AG20443 (cell line): ENCODE measurements around the gene RBMS3.
"Not testable (repeated sequence)": the region's sequence is repeated elsewhere in the genome, so short reads cannot be mapped to it uniquely, and the experiment has no call there.

ENCODE experiments used
- DNase-seq: peaks from one replicate; pipeline ENCODE4 v3.0.0; 2012; ENCODE audit warnings: low spot score, mixed read lengths

RBMS3 gene

GRCh38 chr3:29339016-29339833, 58.4 kb downstream of the RBMS3 start:
- no peak for DNase-seq

- DNase-seq: no peak
Observed at GRCh38 chr3:29344154-29344553, 63.3 kb downstream of the RBMS3 start.

- no peak for DNase-seq
Observed at GRCh38 chr3:29344935-29345334, 64.1 kb downstream of the RBMS3 start.

- no peak for DNase-seq
Observed at GRCh38 chr3:29345516-29346300, 64.8 kb downstream of the RBMS3 start.

- peak; percentile 52 for DNase-seq
Observed at GRCh38 chr3:29346828-29347227, 66.0 kb downstream of the RBMS3 start.

- no peak for DNase-seq
Observed at GRCh38 chr3:29347412-29347811, 66.5 kb downstream of the RBMS3 start.

GRCh38 chr3:29348316-29348715, 67.4 kb downstream of the RBMS3 start:
- DNase-seq: no peak

GRCh38 chr3:29349049-29349448, 68.2 kb downstream of the RBMS3 start:
- no peak for DNase-seq

GRCh38 chr3:29353807-29354206, 72.9 kb downstream of the RBMS3 start:
- no peak for DNase-seq

- no peak for DNase-seq
Observed at GRCh38 chr3:29354894-29355293, 74.0 kb downstream of the RBMS3 start.

- DNase-seq: no peak
Observed at GRCh38 chr3:29356062-29356461, 75.2 kb downstream of the RBMS3 start.

GRCh38 chr3:29360289-29360688, 79.4 kb downstream of the RBMS3 start:
- not testable (repeated sequence) for DNase-seq

- no peak for DNase-seq
Observed at GRCh38 chr3:29363110-29363509, 82.2 kb downstream of the RBMS3 start.

- DNase-seq: no peak
Observed at GRCh38 chr3:29370021-29370420, 89.2 kb downstream of the RBMS3 start.

- no peak for DNase-seq
Observed at GRCh38 chr3:29370476-29371420, 89.9 kb downstream of the RBMS3 start.

GRCh38 chr3:29373131-29373680, 92.3 kb downstream of the RBMS3 start:
- DNase-seq: peak; percentile 42

GRCh38 chr3:29374226-29374625, 93.4 kb downstream of the RBMS3 start:
- no peak for DNase-seq

GRCh38 chr3:29379097-29379496, 98.2 kb downstream of the RBMS3 start:
- no peak for DNase-seq

GRCh38 chr3:29381595-29381994, 100.7 kb downstream of the RBMS3 start:
- DNase-seq: peak; percentile 14

- peak; percentile 58 for DNase-seq
Observed at GRCh38 chr3:29382409-29382808, 101.5 kb downstream of the RBMS3 start.

- no peak for DNase-seq
Observed at GRCh38 chr3:29382845-29383244, 102.0 kb downstream of the RBMS3 start.

- peak; percentile 62 for DNase-seq
Observed at GRCh38 chr3:29384640-29385039, 103.8 kb downstream of the RBMS3 start.
